ENCODE data around the gene AMPD3.

AMPD3 gene

DNA sequence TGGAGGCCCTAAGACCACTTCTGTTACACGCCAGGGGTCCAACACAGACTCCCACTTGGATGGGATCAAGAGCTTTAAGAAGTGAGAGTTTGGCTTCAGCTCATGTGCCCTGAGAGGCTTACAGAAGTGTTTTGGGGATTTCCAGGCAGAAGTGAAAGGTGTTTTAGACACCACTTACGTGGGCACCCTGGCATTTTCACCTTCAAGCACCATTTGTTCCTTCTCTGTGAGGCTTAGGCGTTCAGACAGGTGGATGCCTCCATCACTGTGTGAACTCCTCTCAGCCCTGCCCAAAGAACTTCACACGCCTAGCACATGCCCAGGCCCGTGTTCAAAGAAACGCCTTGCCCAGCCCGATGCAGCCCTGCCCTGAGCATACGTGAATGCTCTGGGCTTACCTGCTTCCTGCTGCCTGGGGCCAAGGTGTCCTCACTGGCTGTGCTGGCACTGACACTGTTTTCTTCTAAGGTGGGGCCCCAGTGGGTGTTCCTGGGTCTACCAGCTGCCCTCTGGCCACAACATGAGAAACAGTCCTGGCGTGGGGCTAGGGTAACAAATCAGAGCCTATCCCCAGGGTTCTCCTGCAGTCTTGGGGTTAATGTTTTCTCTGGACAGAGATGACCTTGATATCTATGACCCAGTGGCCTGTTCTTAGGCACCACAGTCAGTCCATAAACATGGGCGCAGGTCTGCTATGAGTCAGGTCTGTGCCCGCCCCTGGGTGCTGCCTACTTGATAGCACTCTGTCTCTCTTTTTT, 34.0 kb downstream of the AMPD3 start:
- no peak for DNase-seq

DNA sequence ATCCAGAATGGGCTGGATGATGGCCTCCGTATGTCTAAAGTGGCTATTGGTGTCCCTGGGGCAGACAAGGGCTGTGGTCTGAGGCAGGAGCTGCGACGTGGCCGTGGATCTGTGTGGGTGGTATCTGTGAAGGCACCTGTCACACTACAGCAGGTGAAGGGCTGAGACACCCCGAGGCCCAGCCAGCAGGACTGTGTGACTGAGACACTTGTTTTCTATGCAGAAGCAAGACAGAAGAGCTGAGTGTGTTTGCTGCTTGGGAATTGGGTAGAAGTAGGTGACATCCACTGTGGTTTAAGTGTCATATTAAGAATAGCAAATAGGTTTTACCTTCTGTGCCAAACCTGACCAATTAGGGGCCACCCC, 35.0 kb downstream of the AMPD3 start:
- DNase-seq: no peak

DNA sequence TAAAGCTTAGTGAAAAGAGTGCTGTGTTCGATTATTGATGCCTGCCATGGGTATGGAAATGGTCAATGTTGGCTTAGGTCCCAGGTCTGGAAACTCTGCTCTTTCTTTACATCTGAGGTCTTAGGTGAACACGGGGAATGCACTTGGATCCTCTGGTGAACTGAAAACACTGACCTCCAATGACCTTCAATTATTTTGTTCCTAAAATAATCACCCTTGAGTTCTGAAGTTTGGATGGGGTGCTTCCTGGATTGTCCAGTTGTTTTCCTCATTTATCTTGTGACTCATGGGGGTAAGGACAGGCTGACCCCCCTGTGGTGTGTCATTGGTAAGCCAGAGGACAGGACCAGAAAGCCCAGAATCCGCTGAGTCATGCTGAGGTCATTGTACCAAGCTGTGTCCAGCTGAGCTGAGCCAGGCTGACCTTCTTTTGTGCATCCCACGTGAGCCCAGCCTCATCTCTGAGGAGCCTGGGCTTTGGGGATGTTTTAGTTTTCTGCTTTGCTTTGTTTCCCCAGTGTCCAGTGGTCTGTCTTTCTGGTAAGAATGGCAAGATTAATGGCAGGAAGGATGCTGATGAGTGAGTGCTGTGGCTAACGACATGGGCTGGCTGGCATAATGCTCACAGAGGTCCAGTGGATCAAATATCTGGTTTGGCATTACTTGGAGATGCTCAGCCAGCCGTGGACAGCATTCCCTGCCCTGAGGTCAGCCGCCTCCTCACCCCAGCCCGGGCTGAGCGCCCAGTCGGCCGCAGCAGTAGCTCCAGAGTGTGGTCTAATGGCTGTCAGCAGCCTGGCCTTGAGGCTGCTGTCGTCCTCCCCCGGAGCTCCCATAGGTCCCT, 35.6 kb downstream of the AMPD3 start:
- peak in 13 of 14 donors; percentile 17 to 93 (median 84) for DNase-seq

DNA sequence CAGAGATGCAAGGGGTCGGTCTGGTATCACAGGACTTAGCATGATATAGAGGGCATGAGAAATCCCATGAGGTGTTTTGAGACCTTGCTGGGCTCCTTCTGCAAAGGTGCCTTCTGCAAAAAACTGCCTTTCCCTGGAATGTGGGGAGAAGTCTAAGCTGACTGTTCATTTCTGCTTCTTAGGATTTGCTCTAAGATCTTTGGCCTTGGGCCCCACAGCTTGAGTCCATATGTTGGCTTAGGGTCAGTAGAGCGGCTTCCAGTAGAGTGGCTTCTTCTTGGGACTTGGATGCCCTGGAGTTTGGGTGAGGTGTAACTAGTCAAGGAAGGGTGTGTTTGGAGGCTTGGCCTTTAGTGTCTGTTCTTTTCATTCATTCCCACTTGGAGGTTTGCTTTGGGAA, 37.0 kb downstream of the AMPD3 start:
- no peak for DNase-seq

DNA sequence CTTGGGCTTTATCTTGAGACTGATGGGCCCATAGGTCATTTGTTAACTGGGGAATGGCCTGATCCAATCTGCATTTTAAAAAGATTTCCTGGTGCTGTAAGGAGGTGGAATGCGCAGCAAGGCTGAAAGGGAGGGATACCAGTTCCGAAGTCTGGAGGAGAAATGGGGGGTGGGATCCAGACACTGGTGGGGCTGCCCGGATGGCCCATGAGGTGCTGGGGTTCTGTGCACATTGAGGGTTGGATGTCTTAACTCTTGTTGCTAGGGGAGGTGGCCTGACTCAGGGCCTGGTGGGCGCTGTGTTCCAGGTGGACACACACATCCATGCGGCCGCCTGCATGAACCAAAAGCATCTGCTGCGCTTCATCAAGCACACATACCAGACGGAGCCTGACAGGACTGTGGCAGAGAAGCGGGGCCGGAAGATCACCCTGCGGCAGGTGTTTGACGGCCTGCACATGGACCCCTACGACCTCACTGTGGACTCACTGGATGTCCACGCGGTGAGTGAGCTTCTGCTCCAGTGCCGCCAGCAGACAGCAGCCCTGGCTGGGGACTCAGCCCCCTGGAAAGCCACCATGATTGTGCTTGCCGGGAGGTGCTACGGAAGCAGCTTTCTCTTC, 38.1 kb downstream of the AMPD3 start:
- no peak for DNase-seq

DNA sequence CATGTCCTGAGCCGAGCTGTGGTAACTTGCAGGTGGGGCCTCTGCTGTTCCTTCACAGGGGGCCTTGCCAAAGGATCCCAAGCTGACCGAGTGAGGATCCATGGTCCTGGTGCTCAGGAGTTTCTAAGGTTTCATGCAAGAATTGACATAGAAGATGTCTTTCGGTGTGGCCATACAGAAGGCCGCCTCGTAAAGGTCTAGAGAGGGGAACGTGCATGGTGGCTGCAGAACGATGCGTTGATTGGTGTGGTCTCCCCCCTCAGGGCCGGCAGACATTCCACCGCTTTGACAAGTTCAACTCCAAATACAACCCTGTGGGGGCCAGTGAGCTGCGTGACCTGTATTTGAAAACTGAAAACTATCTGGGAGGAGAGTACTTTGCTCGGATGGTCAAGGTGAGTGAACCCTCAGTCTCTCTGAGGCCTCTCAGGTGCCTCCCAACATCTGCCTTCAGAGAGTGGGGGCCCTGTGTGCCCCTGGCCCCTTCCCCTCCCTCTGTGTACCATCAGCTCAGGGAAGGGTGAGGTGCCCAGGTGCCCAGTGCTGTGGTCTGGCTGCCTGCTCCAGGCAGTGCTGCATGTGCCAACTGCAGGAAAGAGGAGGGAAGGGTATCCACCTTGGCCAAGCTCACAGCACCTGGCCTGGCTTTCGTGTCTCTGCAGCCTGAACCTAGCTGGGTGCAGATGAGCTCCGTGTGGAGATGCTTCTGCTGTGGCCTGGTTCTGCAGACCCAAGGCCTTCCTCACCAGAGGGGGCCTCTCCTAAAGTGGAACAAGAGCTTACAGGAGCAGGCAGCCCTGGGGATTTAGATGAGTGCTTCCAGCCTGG, 39.8 kb downstream of the AMPD3 start:
- no peak for DNase-seq

DNA sequence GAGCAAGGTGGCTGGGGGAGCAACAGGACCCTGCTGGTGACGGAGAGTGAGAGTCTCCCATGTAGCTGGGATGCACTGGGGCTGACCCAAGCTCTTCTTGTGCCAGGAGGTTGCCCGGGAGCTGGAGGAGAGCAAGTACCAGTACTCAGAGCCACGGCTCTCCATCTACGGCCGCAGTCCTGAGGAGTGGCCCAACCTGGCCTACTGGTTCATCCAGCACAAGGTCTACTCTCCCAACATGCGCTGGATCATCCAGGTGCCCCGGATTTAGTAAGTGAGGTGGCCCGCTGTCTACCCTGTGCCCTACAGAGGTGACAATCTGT, 40.4 kb downstream of the AMPD3 start:
- no peak for DNase-seq

DNA sequence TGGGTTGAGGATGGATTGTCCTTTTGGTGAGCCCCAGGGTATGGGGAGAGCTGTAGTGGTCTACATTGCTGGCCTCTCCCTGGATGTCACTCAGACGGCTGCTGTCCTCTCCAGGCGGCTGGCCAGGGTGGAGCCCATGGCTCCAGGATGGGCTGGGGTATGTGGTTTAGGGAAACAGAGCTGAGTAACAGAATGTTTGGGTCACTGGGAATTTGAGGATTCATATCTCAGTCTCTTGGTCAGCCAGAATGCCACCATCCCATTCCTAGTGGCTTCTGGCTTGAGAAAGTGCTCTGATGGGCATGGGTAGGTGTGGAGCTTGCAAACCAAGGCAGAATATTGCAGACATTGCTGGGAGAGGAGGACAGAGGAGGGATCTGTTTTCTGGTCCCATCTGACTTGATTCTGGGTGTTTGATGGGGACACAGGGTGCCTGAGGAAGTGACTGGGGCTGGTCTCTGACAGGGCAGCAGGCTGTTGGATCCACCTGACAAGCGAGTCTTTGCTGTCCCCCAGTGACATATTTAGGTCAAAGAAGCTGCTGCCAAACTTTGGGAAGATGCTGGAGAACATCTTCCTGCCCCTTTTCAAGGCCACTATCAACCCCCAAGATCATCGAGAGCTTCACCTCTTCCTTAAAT, 41.4 kb downstream of the AMPD3 start:
- no peak for DNase-seq

DNA sequence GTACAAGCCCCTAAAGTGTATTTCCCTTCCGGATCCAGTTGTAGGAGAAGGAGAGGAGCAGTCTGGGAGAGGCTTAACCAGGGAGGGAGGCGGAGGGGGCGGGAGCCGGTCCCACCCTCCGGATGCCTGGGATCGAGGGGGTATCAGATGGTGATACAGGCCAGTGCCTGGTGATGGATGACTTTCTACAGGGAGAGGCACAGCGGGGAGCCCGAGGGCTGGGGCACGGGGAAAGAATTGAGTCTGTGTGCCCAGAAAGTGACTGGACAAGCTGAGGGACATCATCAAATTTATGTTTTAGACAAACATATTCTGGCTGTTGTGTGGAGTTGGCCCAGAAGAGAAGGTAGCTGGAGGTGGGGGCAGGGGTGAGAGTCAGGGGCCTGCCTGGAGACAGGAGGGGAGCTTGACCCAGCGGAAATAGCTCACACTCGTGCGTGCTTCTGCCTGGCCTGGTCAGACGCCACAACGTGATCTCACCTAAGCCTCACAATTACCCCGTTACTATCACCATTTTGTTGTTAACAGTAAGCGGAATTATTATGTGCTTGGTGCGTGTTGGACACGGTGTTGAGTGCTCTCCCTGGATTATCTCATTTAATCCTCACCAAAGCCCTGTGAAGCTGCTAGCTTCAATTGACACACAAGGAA, 42.4 kb downstream of the AMPD3 start:
- DNase-seq: no peak

DNA sequence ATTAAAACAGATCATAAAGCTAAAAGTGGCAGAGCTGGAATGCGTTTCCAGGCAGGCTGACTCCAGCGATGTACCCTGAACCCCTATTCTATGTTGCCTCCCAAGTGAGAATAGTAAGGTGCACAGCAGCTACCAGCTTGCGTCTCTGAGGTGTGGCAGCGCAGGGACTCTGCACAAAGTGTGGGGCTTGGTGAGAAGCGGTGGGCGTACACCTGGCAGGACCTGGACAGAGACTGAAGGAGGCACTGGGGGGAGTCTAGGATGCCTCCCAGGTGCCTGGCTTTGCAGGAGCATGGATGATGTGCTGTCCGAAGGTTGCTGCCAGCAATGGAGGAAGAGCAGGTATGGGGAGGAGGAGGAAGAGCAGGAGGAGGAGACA, 42.9 kb downstream of the AMPD3 start:
- DNase-seq: no peak

DNA sequence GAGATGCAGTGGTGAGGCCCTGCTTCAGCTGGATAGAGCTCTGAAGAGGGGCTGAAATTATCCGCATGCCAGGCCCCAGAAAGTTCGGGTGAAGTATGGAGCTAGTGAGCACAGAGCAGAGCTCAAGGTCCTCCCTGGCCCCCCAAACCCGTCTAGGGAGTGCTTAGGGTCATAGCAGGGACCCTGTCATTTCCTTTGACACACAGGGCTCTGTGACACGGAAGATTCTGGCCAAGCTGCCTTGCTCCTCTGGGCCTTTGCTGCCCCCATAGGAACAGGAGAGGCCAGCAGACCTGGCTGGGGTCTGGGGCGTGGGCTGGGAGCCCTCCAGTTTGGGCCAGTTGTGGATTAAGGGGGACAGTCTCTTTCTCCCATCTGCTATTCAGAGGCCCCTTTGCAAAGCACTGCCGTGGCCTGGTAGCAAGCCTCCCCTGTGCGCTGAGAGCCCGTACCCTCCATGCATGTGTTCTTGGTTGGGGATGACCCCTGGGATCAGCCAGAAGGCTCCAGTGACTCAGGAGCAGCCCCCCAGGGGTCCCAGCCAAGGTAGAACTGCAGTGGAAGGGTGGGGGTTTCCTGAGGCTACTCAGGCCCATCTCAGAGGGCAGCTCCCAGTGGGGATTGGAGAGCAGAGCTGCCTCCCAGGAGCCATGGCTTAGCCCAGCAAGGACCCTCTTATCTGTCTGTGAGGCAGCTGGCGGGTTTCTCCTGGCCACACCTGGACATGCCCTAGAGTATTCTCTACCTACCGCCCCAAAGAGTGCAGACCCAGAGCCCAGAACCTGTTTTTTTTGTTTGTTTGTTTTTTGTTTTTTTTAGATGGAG, 43.6 kb downstream of the AMPD3 start:
- no peak for DNase-seq

DNA sequence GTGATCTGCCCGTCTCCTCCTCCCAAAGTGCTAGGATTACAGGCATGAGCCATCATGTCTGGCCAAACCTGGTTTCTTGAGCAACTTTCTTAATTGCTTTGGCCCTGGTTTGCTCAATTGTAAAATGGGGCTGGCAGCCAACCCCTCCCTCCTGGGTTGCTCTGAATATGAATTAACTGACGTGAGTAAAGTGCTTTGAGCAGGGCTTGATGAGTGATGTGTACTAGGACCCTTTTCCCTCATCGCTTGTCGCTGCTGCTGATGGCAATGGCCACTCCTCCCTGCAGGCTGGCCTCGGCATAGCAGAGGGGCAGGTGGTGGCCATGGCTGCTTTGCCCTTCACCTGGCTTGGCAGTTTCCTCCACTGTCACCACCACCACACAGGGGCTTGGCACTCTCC, 44.4 kb downstream of the AMPD3 start:
- DNase-seq: no peak

DNA sequence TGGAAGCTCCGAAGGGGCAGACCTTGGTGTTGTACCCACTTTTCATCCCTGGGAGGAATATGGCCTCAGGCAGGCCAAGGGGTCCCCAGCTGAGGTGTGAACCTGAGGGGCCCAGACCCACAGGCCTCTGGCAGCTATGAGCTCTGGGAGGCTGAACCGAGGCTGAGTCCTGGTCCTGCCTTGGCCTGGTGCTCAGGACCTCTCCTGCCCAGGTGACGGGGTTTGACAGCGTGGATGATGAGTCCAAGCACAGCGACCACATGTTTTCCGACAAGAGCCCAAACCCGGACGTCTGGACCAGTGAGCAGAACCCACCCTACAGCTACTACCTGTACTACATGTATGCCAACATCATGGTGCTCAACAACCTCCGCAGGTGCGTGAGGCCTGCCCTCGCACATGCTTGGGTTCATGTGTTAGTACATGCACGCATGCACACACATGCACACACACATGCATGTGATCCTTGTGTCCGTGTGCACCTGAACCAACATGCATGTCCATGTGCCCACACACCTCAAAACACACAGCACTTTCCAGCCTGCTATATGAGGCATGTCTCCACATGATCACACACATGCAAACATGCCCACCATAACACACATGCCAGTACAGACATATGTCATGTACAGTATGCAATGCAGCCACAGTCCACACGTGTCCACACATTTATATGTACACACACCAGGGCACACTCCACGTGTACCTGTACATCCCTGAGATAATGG, 45.0 kb downstream of the AMPD3 start:
- no peak for DNase-seq

DNA sequence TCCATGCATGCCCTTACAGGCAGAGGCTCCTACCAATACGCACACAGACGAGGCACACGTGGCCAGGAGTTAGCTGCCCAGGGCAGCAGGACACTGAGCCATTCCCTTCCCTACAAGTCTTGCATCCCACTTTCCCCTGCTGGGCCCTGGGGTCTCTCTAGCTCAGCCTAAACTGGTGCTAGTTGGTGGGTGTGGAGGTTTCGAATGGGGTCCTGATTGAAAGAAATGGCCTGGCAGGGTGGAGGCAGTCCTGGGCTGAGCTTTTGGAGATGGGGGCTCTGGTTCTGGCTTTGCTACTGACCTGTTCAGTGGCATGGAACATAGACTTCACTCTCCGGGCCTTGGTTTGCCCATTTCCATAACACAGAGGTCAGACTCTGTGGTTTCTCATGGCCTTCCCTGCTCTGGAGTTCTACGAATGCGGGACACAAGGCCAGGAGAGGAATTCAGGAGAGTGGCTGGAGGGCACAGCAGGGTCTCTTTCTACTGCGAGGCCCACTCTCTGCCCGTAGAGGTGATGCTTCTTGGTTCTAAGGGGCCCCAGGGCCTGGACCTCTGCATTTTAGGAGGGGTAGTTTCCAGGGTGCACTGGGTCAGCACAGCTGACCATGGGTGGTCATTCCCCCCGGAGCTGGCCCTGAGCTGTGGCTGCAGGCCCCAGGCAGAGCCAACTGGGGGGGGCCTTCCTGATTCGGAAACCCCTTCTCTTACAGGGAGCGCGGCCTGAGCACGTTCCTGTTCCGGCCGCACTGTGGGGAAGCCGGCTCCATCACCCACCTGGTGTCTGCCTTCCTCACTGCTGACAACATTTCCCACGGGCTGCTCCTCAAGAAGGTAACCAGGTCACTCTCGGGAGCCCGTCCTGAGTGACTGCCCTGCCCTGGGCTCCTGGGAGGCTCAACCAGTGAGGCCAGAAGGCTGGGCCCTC, 46.0 kb downstream of the AMPD3 start:
- no peak for DNase-seq

DNA sequence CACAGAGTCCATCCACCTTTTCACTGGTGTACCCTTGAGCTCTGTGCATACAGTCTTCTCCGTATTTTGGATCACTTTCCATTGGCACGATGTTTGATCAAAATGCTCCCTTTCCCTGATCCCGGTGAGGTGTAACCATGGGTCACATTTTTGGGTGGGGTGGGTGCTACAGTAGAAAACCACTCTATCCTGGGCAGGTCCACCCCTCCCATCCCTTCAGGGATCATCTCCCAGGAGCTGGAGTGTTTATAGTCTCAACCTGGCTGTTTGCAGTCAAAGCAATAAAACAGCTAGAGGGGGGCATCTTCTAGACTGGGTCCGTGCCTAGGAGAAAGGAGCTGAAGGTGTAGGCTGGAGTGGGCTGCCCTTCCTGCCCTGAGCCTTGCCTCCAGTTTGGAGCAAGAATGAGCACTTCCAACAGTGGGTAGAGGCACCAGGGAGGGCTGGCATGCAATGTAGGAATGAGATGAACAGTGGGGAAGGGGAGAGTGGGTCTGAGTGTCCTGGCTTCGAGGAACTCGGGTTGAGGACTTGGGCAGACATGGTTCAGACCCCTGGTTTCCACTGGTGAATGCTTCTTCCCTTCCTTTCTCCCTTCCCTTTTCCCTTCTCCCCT, 47.1 kb downstream of the AMPD3 start:
- no peak for DNase-seq

DNA sequence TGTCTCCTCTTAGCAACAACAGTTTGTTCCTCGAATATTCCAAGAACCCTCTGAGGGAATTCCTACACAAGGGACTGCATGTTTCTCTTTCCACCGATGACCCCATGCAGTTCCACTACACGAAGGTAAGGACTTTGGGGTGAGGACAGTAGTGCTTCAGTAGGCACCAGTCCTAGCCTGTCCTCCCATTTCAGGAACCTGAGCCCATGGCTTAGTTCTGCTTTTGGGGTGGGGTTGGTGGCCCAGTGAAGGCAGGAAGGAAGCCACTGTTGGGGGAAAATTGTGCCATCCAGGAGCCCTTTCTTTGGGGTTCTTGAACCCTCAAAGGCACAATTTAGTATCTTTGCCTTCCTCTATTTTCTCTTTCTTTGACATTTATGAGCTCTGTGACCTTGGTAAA, 47.7 kb downstream of the AMPD3 start:
- no peak for DNase-seq

DNA sequence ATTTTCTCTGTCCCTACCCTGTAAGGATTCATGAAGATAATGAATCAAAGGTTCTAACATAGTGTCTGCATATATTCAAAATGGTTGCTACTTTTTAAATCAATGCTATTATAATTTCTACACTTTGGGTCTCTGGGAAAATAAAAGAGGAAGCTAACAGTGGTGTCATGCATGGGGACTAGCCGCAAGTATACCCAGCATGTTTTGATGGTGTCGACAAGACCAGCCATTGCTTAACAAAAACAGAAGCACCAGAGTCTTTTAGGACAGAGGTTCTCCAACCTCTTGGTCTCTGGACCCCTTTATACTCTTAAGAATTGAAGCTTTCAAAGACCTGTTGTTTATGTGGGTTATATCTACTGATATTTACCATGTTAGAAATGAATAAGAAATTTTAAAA, 48.2 kb downstream of the AMPD3 start:
- DNase-seq: no peak

DNA sequence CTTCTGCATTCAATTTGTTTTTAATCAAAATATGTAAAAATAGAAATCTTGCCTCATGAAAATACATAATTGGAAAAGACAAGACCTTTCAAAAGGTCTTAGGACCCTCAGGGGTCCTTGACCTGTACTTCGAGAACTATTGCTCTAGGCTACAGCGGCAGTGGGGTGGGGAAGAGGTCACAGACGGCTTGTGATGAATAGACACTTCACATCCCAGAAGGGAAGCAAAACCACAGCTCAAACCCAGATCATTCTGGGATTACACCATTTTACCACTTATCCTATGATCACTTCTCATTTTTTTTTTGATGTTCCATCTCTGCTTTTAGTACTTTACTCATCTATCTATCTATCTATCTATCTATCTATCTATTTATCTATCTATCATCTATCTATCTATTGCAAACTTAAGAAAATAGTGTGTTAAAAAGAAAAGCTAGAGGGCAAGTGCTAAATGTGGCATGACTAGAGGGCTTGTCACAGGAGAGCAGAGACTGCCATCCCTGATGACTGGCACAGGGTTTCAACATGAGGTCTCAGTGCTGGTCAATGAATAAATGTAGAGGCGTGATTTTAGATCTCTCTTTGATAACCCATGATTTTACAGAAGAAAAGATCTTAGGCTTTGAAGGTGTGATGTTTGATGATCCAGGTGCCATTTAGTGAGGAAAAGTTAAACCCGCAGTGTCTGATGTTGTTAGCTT, 48.9 kb downstream of the AMPD3 start:
- no peak for DNase-seq
